Mesodermal cell (in vitro differentiated cells): ENCODE data around the gene FAM221B. TPM values are rescaled to one million over a fixed set of nuclear protein-coding genes. Genes with fewer than 3 reads are reported as not detected.
A peak's percentile ranks its signal among the peaks of the same experiment; 100 is the strongest.

Experiments used
- H3K27ac ChIP-seq: 2 replicates; pipeline ENCODE4 v1.7.0; 2013; ENCODE audit warnings: mild to moderate bottlenecking, low read depth, low read length, moderate library complexity; ENCODE audit not compliant: severe bottlenecking
- H3K36me3 ChIP-seq: 2 replicates; pipeline ENCODE4 v1.7.1; 2013; ENCODE audit warnings: mild to moderate bottlenecking, low read length, moderate library complexity; ENCODE audit not compliant: control insufficient read depth, insufficient read depth
- H3K4me1 ChIP-seq: one replicate; pipeline ENCODE4 v1.7.1; 2013; ENCODE audit warnings: mild to moderate bottlenecking, low read length; ENCODE audit not compliant: insufficient read depth, control insufficient read depth, poor library complexity, severe bottlenecking
- H3K4me3 ChIP-seq: 2 replicates; pipeline ENCODE4 v1.7.0; 2013; ENCODE audit warnings: low read length, control low read depth, mild to moderate bottlenecking; ENCODE audit not compliant: insufficient read depth, poor library complexity, severe bottlenecking; ENCODE audit errors: extremely low read depth
- H3K9me3 ChIP-seq: 2 replicates; pipeline ENCODE4 v1.7.1; 2013; ENCODE audit warnings: mild to moderate bottlenecking, low read length, moderate library complexity; ENCODE audit not compliant: control insufficient read depth
- WGBS, 2 experiments: methylation state at CpG; one replicate each; pipeline ENCODE4 v1.1.5; 2013; ENCODE audit warnings: missing lambda C conversion rate in 2 of 2; ENCODE audit not compliant: insufficient coverage in 2 of 2; 5-methylcytosine and 5-hydroxymethylcytosine counted together
- polyA plus RNA-seq, 2 experiments: library from polyadenylated mRNA; stranded (reverse); fragments of 50-300 nt; gene quantifications; one replicate each; pipeline ENCODE4 v1.2.3, GENCODE V29; 2013

Gene FAM221B, protein sequence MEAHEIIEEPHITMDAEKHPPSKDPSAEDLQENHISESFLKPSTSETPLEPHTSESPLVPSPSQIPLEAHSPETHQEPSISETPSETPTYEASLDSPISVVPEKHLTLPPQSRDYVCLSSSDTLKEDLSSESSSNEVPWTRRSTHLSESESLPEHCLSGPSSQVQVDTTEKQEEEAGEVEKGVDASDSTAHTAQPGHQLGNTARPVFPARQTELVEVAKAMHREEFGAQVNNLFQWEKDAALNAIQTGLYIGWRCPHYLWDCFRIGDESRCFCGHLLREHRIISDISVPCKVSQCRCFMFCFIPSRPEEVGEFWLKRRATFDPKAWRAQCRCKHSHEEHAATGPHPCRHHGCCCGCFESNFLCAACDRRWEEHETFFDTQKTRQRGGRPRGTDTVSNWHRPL
- polyA plus RNA-seq (2013, experiment 1 of 2) = 0.55 TPM
- polyA plus RNA-seq (2013, experiment 2 of 2) = 0.46 TPM

- Histone ChIP-seq H3K27ac (peak within 1 kb of the TSS; percentile 86), H3K4me1 (peaks cover 2% of the 10 kb centered on the region), H3K9me3 (no peaks in the 10 kb centered on the region), H3K36me3 (no peaks in the 10 kb centered on the region), H3K4me3 (peak within 1 kb of the TSS; percentile 64)
- 7 to 25% methylated on average over 13 to 18 of the region's 21 CpGs for WGBS, 2 experiments
Measured at GRCh38 chr9:35828716-35829083, at the start of gene FAM221B. FAM221B (minus strand) TSS chr9:35828732; CDS start chr9:35826161, 2,571 bp downstream.

DNA sequence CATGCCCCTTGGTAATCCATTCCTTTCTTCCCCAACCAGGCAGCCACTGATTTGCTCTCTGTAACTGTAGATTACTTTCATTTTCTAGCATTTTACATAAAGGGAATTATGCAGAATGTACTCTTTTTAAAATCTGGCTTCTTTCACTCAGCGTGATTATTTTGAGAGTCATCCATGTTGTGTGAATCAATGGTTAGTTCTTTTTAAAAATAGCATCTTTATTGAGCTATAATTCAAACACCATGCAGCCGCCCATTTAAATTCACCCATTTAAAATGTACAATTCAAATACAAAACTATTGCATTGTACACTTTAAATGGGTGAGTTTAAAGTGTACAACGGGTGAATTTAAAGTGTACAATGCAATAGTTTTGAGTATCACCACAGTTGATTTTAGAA is 44.0 kb upstream of the FAM221B start:
- peaks cover 5% of the 10 kb centered on the region for H3K9me3 ChIP-seq
- no peak overlapping the region for H3K4me3 ChIP-seq
- H3K36me3 ChIP-seq = no peaks in the 10 kb centered on the region
- H3K27ac ChIP-seq = no peak overlapping the region
- H3K4me1 ChIP-seq = no peaks in the 10 kb centered on the region
- WGBS, 2 experiments = no CpG with 5 or more reads among the region's 3 CpGs

GRCh38 chr9:35871545-35871944 is 43.0 kb upstream of the FAM221B start:
- 64 to 65% methylated on average over 2 of the region's 3 CpGs for WGBS, 2 experiments
- peaks cover 5% of the 10 kb centered on the region for H3K9me3 ChIP-seq
- H3K4me3 ChIP-seq = no peak overlapping the region
- no peak overlapping the region for H3K27ac ChIP-seq
- no peaks in the 10 kb centered on the region for H3K36me3 ChIP-seq
- H3K4me1 ChIP-seq = no peaks in the 10 kb centered on the region

GRCh38 chr9:35870351-35870923 is 41.9 kb upstream of the FAM221B start, which contains the start of gene OR13J1:
OR13J1 (minus strand) TSS chr9:35870401; CDS start chr9:35870401, 0 bp downstream.
- Histone ChIP-seq H3K27ac (no peak within 1 kb of the TSS), H3K4me1 (no peaks in the 10 kb centered on the region), H3K4me3 (no peak within 1 kb of the TSS), H3K36me3 (no peaks in the 10 kb centered on the region), H3K9me3 (no peaks in the 10 kb centered on the region)
- WGBS, 2 experiments = 88 to 100% methylated on average over 2 to 4 of the region's 8 CpGs

GRCh38 chr9:35869621-35870216 is 41.2 kb upstream of the FAM221B start:
- no peaks in the 10 kb centered on the region for H3K36me3 ChIP-seq
- H3K9me3 ChIP-seq = no peaks in the 10 kb centered on the region
- H3K4me3 ChIP-seq = no peak overlapping the region
- WGBS, 2 experiments = 93 to 96% methylated on average over 19 of the region's 19 CpGs
- no peaks in the 10 kb centered on the region for H3K4me1 ChIP-seq
- H3K27ac ChIP-seq = no peak overlapping the region

- Histone ChIP-seq H3K4me1 (no peaks in the 10 kb centered on the region), H3K27ac (no peak overlapping the region), H3K36me3 (no peaks in the 10 kb centered on the region), H3K4me3 (no peak overlapping the region), H3K9me3 (no peaks in the 10 kb centered on the region)
- 25% methylated on average over 1 of the region's 2 CpGs; no CpG with 5 or more reads in 1 of the 2 experiments for WGBS, 2 experiments
Measured at GRCh38 chr9:35868933-35869332, 40.4 kb upstream of the FAM221B start.

DNA sequence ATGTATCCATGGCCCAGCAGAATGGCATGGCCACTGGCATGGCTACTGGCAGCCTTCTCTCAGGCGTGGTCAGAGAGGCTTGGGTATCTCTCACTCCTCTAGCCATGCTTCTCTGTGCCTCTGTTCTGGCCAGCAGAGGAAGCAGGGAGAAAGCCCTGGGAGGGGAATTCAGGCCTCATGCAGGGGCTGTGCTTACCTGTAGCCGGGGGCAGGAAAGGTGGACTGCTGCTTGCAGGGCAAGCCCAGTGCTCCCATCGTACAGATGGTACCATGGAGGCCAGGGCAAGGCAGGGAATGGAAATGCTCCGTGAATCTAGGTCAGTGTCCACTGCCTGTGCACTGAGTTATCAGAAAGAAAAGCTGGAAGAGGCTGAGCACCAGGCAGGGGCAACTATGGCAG is 39.0 kb upstream of the FAM221B start:
- WGBS, 2 experiments = 87 to 93% methylated on average over 4 of the region's 4 CpGs
- Histone ChIP-seq H3K4me1 (no peaks in the 10 kb centered on the region), H3K9me3 (no peaks in the 10 kb centered on the region), H3K36me3 (no peaks in the 10 kb centered on the region), H3K27ac (no peak overlapping the region), H3K4me3 (no peak overlapping the region)

DNA sequence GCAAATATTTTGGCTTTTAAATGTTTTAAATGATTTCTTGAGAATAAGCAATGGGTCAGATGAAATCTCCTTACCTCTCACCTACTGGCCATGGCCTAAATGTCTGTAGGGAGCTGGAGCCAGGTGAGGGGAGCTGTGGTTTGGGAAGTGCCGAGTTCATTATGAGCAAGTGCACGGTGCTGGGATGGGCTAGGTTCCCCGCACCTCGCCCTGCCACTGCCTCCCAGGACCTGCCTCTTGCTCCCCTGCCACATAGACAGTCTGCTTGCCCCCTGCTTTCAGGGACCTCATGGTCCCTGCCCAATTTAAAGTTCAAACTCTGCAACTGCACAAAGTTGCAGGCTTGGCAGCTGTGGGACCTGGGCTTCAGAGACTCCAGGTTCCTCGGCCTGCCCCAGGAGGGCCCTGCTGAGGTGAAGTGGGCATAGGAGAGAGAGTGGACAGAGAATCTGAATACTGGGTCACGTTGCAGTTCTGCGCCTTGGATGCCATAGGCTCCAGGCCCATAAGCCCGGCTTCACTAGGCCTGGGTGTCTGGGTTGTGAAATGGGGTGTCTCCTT is 36.2 kb upstream of the FAM221B start:
- WGBS, 2 experiments = 83 to 85% methylated on average over 6 of the region's 8 CpGs
- Histone ChIP-seq H3K27ac (no peak overlapping the region), H3K36me3 (no peaks in the 10 kb centered on the region), H3K4me3 (no peak overlapping the region), H3K4me1 (no peaks in the 10 kb centered on the region), H3K9me3 (no peaks in the 10 kb centered on the region)

DNA sequence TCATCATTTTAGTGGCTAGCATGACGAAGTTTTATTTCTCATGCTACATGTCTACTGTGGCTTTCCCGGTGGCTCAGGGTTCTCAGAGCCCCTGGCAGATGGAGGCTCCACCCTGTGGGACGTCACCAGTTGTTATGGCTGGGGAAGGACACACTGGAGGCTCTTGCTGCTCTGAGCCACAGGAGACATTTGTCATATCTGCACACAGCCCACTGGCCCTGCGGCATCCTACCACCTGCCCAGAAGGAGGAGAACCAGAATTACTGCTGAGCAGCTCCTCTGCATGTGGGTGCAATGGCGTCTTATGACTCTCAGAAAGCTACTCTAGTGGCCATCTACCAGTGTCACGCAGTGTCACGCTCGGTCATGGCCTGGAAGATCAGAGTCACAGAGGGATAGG is 35.1 kb upstream of the FAM221B start:
- Histone ChIP-seq H3K36me3 (no peaks in the 10 kb centered on the region), H3K9me3 (no peaks in the 10 kb centered on the region), H3K4me3 (no peak overlapping the region), H3K4me1 (no peaks in the 10 kb centered on the region), H3K27ac (no peak overlapping the region)
- WGBS, 2 experiments = 75 to 77% methylated on average over 7 to 8 of the region's 8 CpGs

DNA sequence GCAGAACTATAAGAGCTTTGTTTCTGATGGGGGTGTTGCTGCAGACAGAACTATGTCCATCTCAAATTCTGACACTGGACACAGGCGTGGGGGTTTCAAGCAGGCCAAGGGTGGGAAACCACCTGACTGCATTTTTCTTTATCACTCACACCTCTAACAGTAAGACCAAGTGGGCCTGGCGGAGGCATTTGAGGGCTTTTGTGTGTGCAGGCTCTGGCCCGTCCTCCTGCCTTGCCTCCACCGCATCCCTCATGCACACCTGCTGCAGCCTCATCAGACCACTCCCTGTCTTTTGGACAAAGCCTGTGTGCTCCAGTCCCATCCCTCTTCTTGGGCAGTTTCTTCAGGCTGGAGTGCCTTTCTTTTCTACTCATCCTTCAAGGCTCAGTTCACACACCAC is 33.8 kb upstream of the FAM221B start:
- H3K4me1 ChIP-seq = no peaks in the 10 kb centered on the region
- no peaks in the 10 kb centered on the region for H3K36me3 ChIP-seq
- WGBS, 2 experiments = 88 to 97% methylated on average over 4 of the region's 4 CpGs
- no peaks in the 10 kb centered on the region for H3K9me3 ChIP-seq
- no peak overlapping the region for H3K4me3 ChIP-seq
- H3K27ac ChIP-seq = no peak overlapping the region
